ENCODE data around the gene LGALS3BP.

The LGALS3BP gene

DNA sequence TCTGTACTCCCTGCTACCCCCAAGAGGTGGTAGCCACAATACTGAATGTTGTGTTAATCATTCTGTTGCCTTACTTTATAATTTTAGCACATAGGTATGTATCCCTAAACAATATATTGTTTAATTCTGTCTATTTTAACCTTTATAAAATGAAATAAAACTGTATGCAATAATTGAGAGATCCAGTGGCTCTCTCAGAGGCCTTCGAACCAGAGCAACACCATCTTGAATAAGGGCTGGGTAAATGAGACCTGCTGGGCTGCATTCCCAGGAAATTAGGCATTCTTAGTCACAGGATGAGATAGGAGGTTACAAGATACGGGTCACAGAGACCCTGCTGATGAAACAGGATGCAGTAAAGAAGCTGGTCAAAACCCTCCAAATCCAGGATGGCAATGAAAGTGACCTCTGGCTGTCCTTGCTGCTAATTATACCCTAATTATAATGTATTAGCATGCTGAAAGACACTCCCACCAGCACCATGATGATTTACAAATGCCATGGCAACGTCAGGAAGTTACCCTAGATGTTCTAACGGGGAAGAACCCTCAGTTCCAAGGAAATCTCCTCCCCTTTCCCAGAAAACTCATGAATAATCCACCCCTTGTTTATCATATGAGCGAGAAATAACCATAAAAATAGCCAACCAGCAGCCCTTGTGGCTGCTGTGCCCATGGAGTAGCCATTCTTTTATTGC lies 31.9 kb upstream of the LGALS3BP start:
- TF ChIP-seq, protein P1, sequence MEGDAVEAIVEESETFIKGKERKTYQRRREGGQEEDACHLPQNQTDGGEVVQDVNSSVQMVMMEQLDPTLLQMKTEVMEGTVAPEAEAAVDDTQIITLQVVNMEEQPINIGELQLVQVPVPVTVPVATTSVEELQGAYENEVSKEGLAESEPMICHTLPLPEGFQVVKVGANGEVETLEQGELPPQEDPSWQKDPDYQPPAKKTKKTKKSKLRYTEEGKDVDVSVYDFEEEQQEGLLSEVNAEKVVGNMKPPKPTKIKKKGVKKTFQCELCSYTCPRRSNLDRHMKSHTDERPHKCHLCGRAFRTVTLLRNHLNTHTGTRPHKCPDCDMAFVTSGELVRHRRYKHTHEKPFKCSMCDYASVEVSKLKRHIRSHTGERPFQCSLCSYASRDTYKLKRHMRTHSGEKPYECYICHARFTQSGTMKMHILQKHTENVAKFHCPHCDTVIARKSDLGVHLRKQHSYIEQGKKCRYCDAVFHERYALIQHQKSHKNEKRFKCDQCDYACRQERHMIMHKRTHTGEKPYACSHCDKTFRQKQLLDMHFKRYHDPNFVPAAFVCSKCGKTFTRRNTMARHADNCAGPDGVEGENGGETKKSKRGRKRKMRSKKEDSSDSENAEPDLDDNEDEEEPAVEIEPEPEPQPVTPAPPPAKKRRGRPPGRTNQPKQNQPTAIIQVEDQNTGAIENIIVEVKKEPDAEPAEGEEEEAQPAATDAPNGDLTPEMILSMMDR (IDR thresholded peaks at IDR 0.05; ENCODE audit: low read depth, low read length): no peak
- no peak overlapping the region for H3K4me3 ChIP-seq (ENCODE audit: low read depth, low read length)

DNA sequence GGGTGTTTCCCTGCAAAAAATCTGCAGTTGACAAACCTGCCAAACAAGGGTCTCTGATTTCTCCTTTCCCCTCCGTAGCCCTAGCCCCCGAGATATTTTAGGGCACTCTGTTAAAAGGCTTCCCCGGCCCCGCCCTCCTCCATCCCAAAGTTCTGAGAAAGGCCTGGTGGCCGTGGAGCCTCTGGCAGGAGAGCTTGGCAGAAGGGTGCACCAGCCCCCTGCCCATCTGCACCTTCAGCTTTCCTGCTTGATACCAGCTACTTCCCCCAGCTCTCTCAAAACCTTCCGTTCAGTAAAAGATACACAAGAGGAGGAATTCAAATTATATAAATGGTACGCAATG lies 30.6 kb upstream of the LGALS3BP start:
- in situ Hi-C loops (cut with HindIII; ENCODE audit: low sequenced_read_pairs): no loop called here

More for the DNA sequence above, 31.9 kb upstream of the LGALS3BP start:
- no peak for DNase-seq (ENCODE audit: low read depth, low spot score)
- in situ Hi-C loops (cut with HindIII; ENCODE audit: low sequenced_read_pairs): no loop called here

DNA sequence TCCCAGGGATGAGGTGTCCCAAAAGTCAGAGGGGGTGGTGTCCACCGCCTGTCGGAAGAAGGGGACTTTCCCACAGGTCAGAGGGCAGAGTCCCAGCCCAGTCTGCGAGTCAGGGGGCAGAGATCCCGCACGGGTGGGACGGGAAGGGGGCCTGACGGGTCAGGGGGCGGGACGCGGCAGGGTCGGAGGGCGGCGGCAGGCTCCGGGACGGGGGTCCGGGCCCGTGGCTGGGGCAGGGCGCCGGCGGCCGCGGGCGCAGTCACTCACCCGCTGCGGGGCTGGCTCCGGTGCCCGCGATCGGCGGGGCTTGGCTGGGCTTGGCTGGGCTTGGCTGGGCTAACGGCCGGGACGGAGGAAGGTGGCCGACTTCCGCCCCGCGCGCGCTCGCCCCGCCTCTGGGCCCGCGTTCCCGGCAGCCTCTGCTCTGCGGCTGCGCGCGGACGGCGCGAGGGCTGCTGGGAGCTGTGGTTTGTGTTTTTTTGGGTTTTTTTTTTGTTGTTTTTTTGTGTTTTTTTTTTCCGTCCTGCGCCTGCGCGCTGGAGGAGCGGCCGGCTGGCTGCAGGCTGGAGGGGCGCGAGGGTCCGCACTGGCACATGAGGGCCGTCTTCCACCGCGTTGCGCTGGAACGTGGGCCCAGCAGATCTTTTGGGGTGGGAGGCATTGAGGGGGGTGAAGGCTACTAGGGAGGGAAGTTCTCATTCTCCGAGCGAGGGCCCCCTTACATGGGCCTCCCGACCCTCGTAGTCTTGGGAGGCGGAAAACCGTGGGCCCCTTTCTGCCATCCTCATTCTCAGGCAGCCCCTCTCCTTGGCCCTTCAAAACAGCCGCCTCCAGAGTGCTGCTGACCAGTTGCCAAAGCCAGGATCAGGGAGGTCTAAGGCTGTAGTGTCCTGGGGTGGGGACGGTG lies 29.9 kb upstream of the LGALS3BP start, which contains the start of gene CANT1:
Gene CANT1, minus strand, starts transcription at position 368 of the 907 bp plus-strand sequence. CDS start 12,142 bp downstream, outside the sequence.
- TF ChIP-seq, protein P1 (IDR thresholded peaks at IDR 0.05; ENCODE audit: low read depth, low read length): no peak
- H3K4me3 ChIP-seq (ENCODE audit: low read depth, low read length): peak within 1 kb of the TSS; percentile 78
- in situ Hi-C loops (cut with HindIII; ENCODE audit: low sequenced_read_pairs): no loop called here
- DNase-seq (ENCODE audit: low read depth, low spot score): peak; percentile 85

More for the DNA sequence above, 30.6 kb upstream of the LGALS3BP start:
- no peak for DNase-seq (ENCODE audit: low read depth, low spot score)
- TF ChIP-seq, protein P1 (IDR thresholded peaks at IDR 0.05; ENCODE audit: low read depth, low read length): no peak
- peak overlapping the region; percentile 78 for H3K4me3 ChIP-seq (ENCODE audit: low read depth, low read length)

DNA sequence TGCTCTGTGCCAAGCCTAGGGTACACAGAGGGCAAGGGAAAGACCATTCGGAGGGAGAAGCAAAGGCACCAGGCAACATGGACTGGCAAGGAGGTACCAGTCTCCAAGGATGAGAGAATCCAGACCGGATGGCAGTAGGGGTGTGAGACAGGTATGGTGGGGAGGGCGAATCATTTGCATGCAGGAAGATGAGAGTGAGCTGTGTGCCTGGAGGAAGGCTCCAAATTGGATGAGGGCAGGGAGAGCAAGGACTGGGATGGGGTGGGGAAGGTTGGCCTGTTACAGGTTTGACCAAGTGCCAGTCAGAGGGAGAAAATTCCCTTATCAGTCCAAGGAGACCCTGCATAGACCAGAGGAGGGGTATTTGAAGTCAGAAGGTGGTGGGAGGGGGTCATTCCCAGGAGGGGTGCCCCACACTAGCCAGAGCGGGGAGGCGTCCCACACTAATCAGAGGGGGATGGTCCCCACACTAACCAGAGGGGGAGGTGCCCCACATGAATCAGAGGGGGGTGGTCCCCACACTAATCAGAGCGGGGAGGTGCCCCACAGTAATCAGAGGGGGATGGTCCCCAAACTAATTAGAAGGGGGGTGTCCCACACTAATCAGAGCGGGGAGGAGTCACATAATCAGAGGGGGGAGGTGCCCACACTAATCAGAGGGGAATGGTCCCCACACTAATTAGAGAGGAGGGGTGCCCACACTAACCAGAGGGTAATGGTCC lies 29.1 kb upstream of the LGALS3BP start:
- H3K4me3 ChIP-seq (ENCODE audit: low read depth, low read length): peak overlapping the region; percentile 78
- TF ChIP-seq, protein P1 (IDR thresholded peaks at IDR 0.05; ENCODE audit: low read depth, low read length): no peak
- no peak for DNase-seq (ENCODE audit: low read depth, low spot score)
- in situ Hi-C loops (cut with HindIII; ENCODE audit: low sequenced_read_pairs): no loop called here

DNA sequence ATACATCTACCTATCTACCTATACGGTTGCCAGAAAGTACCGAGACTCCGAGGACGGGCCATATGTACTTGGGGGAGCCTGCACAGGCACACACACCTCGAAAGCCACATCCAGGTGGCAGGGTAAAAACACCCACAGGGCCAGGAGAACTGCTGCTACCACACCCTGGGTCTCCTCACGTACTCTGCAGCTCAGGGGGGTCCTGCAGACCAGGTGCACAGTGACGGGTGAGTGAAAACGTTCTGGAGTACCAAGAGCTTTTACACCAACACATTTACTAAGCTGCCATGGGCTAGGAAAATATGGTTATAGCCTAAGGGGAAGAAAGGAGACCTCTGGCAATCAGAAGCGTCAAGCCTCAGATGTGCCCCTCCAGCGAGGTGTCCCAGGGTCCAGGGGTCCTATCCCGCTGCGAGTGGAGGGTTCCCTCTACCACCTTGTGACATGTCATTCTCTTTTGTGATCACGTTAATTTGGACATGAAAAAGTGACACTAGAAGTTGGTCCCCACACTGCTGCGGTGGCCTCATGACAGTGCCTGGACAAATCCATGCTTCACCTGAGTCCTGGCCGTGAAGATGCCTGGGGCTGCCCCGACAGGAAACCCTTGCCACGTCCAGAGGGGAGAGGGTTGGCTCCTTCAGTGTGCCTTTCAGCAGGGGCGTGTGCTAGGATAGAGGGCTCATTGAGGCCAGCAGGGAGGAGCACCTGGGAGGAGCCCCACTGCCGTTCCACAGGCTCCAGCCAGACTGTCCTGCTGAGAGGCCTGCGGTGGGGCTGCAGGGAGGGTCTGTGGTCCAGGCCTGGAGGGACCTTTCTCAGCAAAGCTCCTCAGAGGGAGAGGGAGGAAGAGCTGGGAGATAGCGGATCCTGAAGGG lies 28.0 kb upstream of the LGALS3BP start:
- DNase-seq (ENCODE audit: low read depth, low spot score): no peak
- no peak overlapping the region for H3K4me3 ChIP-seq (ENCODE audit: low read depth, low read length)
- TF ChIP-seq, protein P1 (IDR thresholded peaks at IDR 0.05; ENCODE audit: low read depth, low read length): no peak
- in situ Hi-C loops (cut with HindIII; ENCODE audit: low sequenced_read_pairs): no loop called here

Measured in astrocyte of the spinal cord (primary cell).